ENCODE results near the gene BCL2L2. TPM values are rescaled to one million over a fixed set of nuclear protein-coding genes. Genes with fewer than 3 reads are reported as not detected.

Gene BCL2L2
- total and polyA plus RNA-seq, 3 donors from 2014 or later: 46.8 to 85.1 (median 78.0) TPM

DNA sequence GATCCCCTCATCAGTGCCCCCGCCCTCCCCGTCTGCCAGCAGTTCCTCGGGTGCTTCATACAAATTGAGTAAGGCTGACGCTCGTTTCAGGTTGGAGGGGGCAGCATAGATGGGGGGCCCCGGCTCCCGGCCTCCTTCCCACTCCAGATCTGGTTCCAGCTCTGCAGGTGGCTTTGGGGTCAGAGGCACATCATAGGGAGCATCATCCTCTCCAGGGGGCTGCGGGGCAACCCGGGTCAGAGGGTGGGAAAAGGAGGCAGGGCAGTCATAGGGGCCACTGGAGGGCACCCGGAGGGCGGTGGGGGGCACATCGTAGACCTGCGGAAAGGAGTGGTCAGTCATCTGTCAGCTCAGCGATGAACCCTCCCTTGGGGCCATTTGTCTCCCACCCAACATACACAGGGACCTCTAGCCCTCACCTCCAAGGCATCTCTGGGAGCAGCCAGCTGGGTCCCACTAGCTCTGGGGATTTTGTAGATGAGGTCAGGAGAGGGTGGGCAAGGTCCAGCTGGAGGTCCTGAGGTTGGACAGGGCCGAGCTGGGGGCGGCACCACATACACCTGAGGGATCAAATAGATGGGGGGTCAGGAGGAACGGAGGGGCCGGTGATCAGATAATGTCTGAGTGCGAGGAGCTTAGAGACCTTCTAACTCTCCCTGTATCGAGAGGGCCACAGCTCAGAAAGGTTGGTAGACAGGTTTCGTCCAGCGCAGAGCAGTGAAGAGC, 53.3 kb downstream of the BCL2L2 start:
- TF ChIP-seq, protein P1, sequence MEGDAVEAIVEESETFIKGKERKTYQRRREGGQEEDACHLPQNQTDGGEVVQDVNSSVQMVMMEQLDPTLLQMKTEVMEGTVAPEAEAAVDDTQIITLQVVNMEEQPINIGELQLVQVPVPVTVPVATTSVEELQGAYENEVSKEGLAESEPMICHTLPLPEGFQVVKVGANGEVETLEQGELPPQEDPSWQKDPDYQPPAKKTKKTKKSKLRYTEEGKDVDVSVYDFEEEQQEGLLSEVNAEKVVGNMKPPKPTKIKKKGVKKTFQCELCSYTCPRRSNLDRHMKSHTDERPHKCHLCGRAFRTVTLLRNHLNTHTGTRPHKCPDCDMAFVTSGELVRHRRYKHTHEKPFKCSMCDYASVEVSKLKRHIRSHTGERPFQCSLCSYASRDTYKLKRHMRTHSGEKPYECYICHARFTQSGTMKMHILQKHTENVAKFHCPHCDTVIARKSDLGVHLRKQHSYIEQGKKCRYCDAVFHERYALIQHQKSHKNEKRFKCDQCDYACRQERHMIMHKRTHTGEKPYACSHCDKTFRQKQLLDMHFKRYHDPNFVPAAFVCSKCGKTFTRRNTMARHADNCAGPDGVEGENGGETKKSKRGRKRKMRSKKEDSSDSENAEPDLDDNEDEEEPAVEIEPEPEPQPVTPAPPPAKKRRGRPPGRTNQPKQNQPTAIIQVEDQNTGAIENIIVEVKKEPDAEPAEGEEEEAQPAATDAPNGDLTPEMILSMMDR (IDR thresholded peaks at IDR 0.05): no peak
- TF ChIP-seq POLR2A (IDR thresholded peaks at IDR 0.05): no peak
- Histone ChIP-seq H3K36me3 (ENCODE audit: low read depth, missing control alignments) (no peaks in the 10 kb centered on the region), H3K27ac (no peak overlapping the region), H3K9me3 (no peaks in the 10 kb centered on the region), H3K4me3 (no peak overlapping the region), H3K4me1 (peaks cover 7% of the 10 kb centered on the region), H3K27me3 (no peaks in the 10 kb centered on the region)
- intact Hi-C loops (cut with DNase I; ENCODE audit: low total_unique reads): no loop called here
- no peak for DNase-seq
- WGBS, 2 donors: 86% methylated on average over 20 to 22 of the region's 22 CpGs

DNA sequence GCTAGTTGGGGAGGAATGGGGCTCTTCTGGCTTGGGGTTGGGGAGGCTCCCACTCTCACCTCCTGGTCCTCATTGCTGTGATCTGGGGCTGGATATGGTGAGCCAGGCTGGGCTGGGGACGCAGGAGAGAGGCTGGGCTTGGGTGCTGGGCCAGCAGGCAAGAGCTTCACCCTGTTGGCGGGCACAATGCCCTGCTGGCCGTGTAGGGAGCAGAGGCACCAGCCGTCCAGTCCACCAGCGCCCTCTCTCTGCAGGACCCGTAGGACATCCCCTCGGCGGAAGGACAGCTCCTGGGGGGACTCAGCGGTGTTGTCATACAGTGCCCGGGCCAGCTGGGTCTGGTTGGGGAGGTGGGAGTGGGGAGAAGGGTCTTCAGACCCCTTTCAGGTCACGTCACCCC, 53.9 kb downstream of the BCL2L2 start:
- 80 to 82% methylated on average over 8 to 11 of the region's 11 CpGs for WGBS, 2 donors
- no peak for DNase-seq
- intact Hi-C loops (cut with DNase I; ENCODE audit: low total_unique reads): no loop called here
- Histone ChIP-seq H3K36me3 (ENCODE audit: low read depth, missing control alignments) (no peaks in the 10 kb centered on the region), H3K9me3 (no peaks in the 10 kb centered on the region), H3K27me3 (no peaks in the 10 kb centered on the region), H3K27ac (no peak overlapping the region), H3K4me3 (no peak overlapping the region), H3K4me1 (peaks cover 7% of the 10 kb centered on the region)
- TF ChIP-seq, protein P1 (IDR thresholded peaks at IDR 0.05): no peak
- TF ChIP-seq POLR2A (IDR thresholded peaks at IDR 0.05): no peak

DNA sequence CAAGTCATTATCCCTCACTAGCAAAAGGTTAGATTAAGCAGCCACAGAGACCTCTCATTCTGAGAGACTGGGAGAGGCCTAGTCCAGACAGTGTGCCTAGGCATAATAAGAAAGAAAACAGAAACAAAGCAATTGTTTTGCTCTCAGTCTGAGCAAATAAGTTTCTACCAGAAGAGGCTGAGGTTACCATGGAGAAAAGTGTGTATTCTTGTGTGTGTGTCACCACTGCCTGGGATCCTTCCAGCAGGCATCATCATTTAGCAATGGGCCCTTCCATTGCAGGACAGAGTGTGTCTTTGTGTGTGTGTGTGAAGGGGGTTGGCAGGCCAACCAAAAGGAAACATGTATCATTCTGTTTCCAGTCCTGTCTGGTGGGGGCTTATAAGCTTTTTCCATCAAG, 54.7 kb downstream of the BCL2L2 start:
- H3K27me3 ChIP-seq: no peaks in the 10 kb centered on the region
- H3K4me3 ChIP-seq: no peak overlapping the region
- no peak for DNase-seq
- no peak overlapping the region for H3K27ac ChIP-seq
- TF ChIP-seq, protein P1 (IDR thresholded peaks at IDR 0.05): no peak
- TF ChIP-seq POLR2A (IDR thresholded peaks at IDR 0.05): no peak
- intact Hi-C loops (cut with DNase I; ENCODE audit: low total_unique reads): no loop called here
- H3K9me3 ChIP-seq: no peaks in the 10 kb centered on the region
- peaks cover 9% of the 10 kb centered on the region for H3K4me1 ChIP-seq
- H3K36me3 ChIP-seq (ENCODE audit: low read depth, missing control alignments): no peaks in the 10 kb centered on the region

Small RNAs within 50 kb of the gene (small RNA-seq; reads per million reads assigned to genes)
- 0 reads per million in 2 donors for gene RNU6-1046P

Other genes starting within 250 kb of the BCL2L2 start
- gene CDH24, start 249.3 kb upstream of the BCL2L2 start, total RNA-seq: 10 to 100 TPM; 10.2 TPM
- 3.9 TPM for gene CDH24, start 249.3 kb upstream of the BCL2L2 start, polyA plus RNA-seq (ENCODE audit: insufficient read depth, low read depth, low replicate concordance)
- 100 to 1,000 TPM; 209 to 216 TPM for gene ACIN1, start 211.7 kb upstream of the BCL2L2 start, total RNA-seq
- 151 TPM for gene ACIN1, start 211.7 kb upstream of the BCL2L2 start, polyA plus RNA-seq (ENCODE audit: insufficient read depth, low read depth, low replicate concordance)
- 10 to 100 TPM; 17.7 to 26.9 TPM for gene C14orf119, start 211.3 kb upstream of the BCL2L2 start, total RNA-seq
- 60.8 TPM for gene C14orf119, start 211.3 kb upstream of the BCL2L2 start, polyA plus RNA-seq (ENCODE audit: insufficient read depth, low read depth, low replicate concordance)
- gene CIROP, start 201.8 kb upstream of the BCL2L2 start, total RNA-seq: not detected
- not detected for gene CIROP, start 201.8 kb upstream of the BCL2L2 start, polyA plus RNA-seq (ENCODE audit: insufficient read depth, low read depth, low replicate concordance)
- gene CEBPE, start 187.6 kb upstream of the BCL2L2 start, total RNA-seq: under 1 TPM; 0.19 to 0.24 TPM
- gene CEBPE, start 187.6 kb upstream of the BCL2L2 start, polyA plus RNA-seq (ENCODE audit: insufficient read depth, low read depth, low replicate concordance): not detected
- gene SLC7A8, start 123.2 kb upstream of the BCL2L2 start, total RNA-seq: 10 to 100 TPM; 78.2 to 94.2 TPM
- 73.5 TPM for gene SLC7A8, start 123.2 kb upstream of the BCL2L2 start, polyA plus RNA-seq (ENCODE audit: insufficient read depth, low read depth, low replicate concordance)
- gene RNF212B, start 68.9 kb upstream of the BCL2L2 start, total RNA-seq: 10 to 100 TPM in 1 of 2 donors, 1 to 10 TPM in 1; 5.4 to 23.2 TPM
- 18.3 TPM for gene RNF212B, start 68.9 kb upstream of the BCL2L2 start, polyA plus RNA-seq (ENCODE audit: insufficient read depth, low read depth, low replicate concordance)
- 10 to 100 TPM; 31.7 to 37.7 TPM for gene HOMEZ, start 20.7 kb upstream of the BCL2L2 start, total RNA-seq
- 71.6 TPM for gene HOMEZ, start 20.7 kb upstream of the BCL2L2 start, polyA plus RNA-seq (ENCODE audit: insufficient read depth, low read depth, low replicate concordance)
- 10 to 100 TPM; 30.4 to 43.5 TPM for gene PPP1R3E, start 4.0 kb upstream of the BCL2L2 start, total RNA-seq
- 39.2 TPM for gene PPP1R3E, start 4.0 kb upstream of the BCL2L2 start, polyA plus RNA-seq (ENCODE audit: insufficient read depth, low read depth, low replicate concordance)
- gene PABPN1, start 14.6 kb downstream of the BCL2L2 start, total RNA-seq: 100 to 1,000 TPM; 194 TPM
- 222 TPM for gene PABPN1, start 14.6 kb downstream of the BCL2L2 start, polyA plus RNA-seq (ENCODE audit: insufficient read depth, low read depth, low replicate concordance)
- 10 to 100 TPM; 56.6 to 93.8 TPM for gene SLC22A17, start 46.1 kb downstream of the BCL2L2 start, total RNA-seq
- 37.3 TPM for gene SLC22A17, start 46.1 kb downstream of the BCL2L2 start, polyA plus RNA-seq (ENCODE audit: insufficient read depth, low read depth, low replicate concordance)
- gene EFS, start 58.3 kb downstream of the BCL2L2 start, total RNA-seq: 10 to 100 TPM in 1 of 2 donors, 1 to 10 TPM in 1; 7.6 to 10.3 TPM
- 10.5 TPM for gene EFS, start 58.3 kb downstream of the BCL2L2 start, polyA plus RNA-seq (ENCODE audit: insufficient read depth, low read depth, low replicate concordance)
- under 1 TPM; 0.39 to 0.68 TPM for gene IL25, start 66.0 kb downstream of the BCL2L2 start, total RNA-seq
- 0.83 TPM for gene IL25, start 66.0 kb downstream of the BCL2L2 start, polyA plus RNA-seq (ENCODE audit: insufficient read depth, low read depth, low replicate concordance)
- gene CMTM5, start 70.2 kb downstream of the BCL2L2 start, total RNA-seq: under 1 TPM; 0.55 to 0.81 TPM
- gene CMTM5, start 70.2 kb downstream of the BCL2L2 start, polyA plus RNA-seq (ENCODE audit: insufficient read depth, low read depth, low replicate concordance): 0.84 TPM
- gene MYH6, start 101.4 kb downstream of the BCL2L2 start, total RNA-seq: under 1 TPM; 0.12 to 0.39 TPM
- gene MYH6, start 101.4 kb downstream of the BCL2L2 start, polyA plus RNA-seq (ENCODE audit: insufficient read depth, low read depth, low replicate concordance): 0.44 TPM
- 1 to 10 TPM in 1 of 2 donors, under 1 TPM in 1; 0.87 to 1.3 TPM for gene MYH7, start 128.8 kb downstream of the BCL2L2 start, total RNA-seq
- gene MYH7, start 128.8 kb downstream of the BCL2L2 start, polyA plus RNA-seq (ENCODE audit: insufficient read depth, low read depth, low replicate concordance): 51.3 TPM
- gene NGDN, start 162.9 kb downstream of the BCL2L2 start, total RNA-seq: 10 to 100 TPM; 47.5 to 48.7 TPM
- gene NGDN, start 162.9 kb downstream of the BCL2L2 start, polyA plus RNA-seq (ENCODE audit: insufficient read depth, low read depth, low replicate concordance): 57.9 TPM
- gene ZFHX2, start 244.9 kb downstream of the BCL2L2 start, total RNA-seq: 10 to 100 TPM in 1 of 2 donors, 1 to 10 TPM in 1; 9.2 to 21.2 TPM
- gene ZFHX2, start 244.9 kb downstream of the BCL2L2 start, polyA plus RNA-seq (ENCODE audit: insufficient read depth, low read depth, low replicate concordance): 34.3 TPM
- gene THTPA, start 249.4 kb downstream of the BCL2L2 start, total RNA-seq: 10 to 100 TPM; 25.1 to 34.9 TPM
- gene THTPA, start 249.4 kb downstream of the BCL2L2 start, polyA plus RNA-seq (ENCODE audit: insufficient read depth, low read depth, low replicate concordance): 60.3 TPM